Heart right ventricle (tissue), 16 donors: ENCODE data around the gene VTI1A. TPM values are rescaled to one million over a fixed set of nuclear protein-coding genes. Genes with fewer than 3 reads are reported as not detected.
A peak's percentile ranks its signal among the peaks of the same experiment; 100 is the strongest.

Experiments used
- ATAC-seq, 8 donors: fragments of 200-7000 bp; cut with Tn5 transposase; one replicate each; pipeline ENCODE4 v1.9.1; 2020; ENCODE audit warnings: mild to moderate bottlenecking in 8 of 8, moderate library complexity in 8 of 8, moderate number of reproducible peaks in 1 of 8
- DNase-seq, 2 donors: peaks; one replicate each; pipeline ENCODE4 v3.0.0-alpha.2; 2020
- H3K27ac ChIP-seq, 10 donors: fragments of 200-600 bp; sonication (generic) in 2 of 10; one replicate each; pipeline versions ENCODE4 v1.5.0 to v1.8.0; 2020 to 2022; ENCODE audit warnings: mild to moderate bottlenecking in 3 of 10
- H3K27me3 ChIP-seq, 7 donors: fragments of 200-600 bp; one replicate each; pipeline ENCODE4 v1.8.0; 2021 to 2022; ENCODE audit warnings: mild to moderate bottlenecking in 2 of 7
- H3K36me3 ChIP-seq, 9 donors: fragments of 200-600 bp; sonication (generic) in 1 of 9; one replicate each; pipeline versions ENCODE4 v1.5.0 to v1.8.0; 2020 to 2022; ENCODE audit warnings: mild to moderate bottlenecking in 2 of 9
- H3K4me1 ChIP-seq, 9 donors: fragments of 200-600 bp; sonication (generic) in 1 of 9; one replicate each; pipeline versions ENCODE4 v1.5.0 to v1.8.0; 2020 to 2022; ENCODE audit warnings: mild to moderate bottlenecking in 4 of 9
- H3K4me3 ChIP-seq, 10 donors: fragments of 200-600 bp; sonication (generic) in 2 of 10; one replicate each; pipeline versions ENCODE4 v1.5.0 to v1.8.0; 2020 to 2022; ENCODE audit warnings: mild to moderate bottlenecking in 7 of 10, moderate library complexity in 2 of 10
- H3K9me3 ChIP-seq, 11 donors: fragments of 200-600 bp in 10 of 11; sonication (generic) in 2 of 11; one replicate each; pipeline versions ENCODE4 v1.5.0 to v1.8.0; 2013 to 2022; ENCODE audit warnings: mild to moderate bottlenecking in 2 of 11, control low read depth in 1 of 11, moderate library complexity in 1 of 11
- CTCF ChIP-seq, 9 donors: fragments of 200-600 bp; sonication (generic) in 2 of 9; IDR thresholded peaks; one replicate each; pipeline versions ENCODE4 v1.5.0 to v1.8.0; 2021 to 2022; ENCODE audit warnings: antibody characterized with exemption in 9 of 9, mild to moderate bottlenecking in 5 of 9, moderate library complexity in 1 of 9
- WGBS, 2 donors: extraction: QIAGEN DNeasy Blood & Tissue Kit; methylation state at CpG; one replicate each; pipeline ENCODE4 v1.1.7; 2013; ENCODE audit warnings: inconsistent platforms in 1 of 2; 5-methylcytosine and 5-hydroxymethylcytosine counted together
- intact Hi-C, 10 donors: fragments of 100-400 bp; cut with DNase I; formaldehyde crosslinking; loops; one replicate each; pipeline versions ENCODE4 v1.11.1 to v1.14.2; 2022
- polyA plus RNA-seq, 2 donors: library from polyadenylated mRNA; stranded (reverse); fragments of 200-250 nt; gene quantifications; one replicate each; pipeline ENCODE4 v1.2.3, GENCODE V29; 2013
- total RNA-seq, 10 donors: library from RNA; stranded (reverse); fragmentation: NEBNext Ultra II Directional in 3 of 10; extraction: Animal tissue kit (Norgen Biotek cat#: 25700) in 3 of 10; gene quantifications; one replicate each; pipeline versions ENCODE4 v1.2.1 to v1.2.4, GENCODE V29; 2021 to 2023
- donor health status: Arrhythmogenic right ventricular cardiomyopathy.
- donor health status: ischemic (EF 13 %, LVEDD 7.1; RV severe dilation, severe dysfunction).
- donor health status: healthy with polysubstance abuse.
- donor health status: DM: no; HTN: yes; CAD: no.
- donor health status: DM: no; HTN: no; CAD: no.
- donor health status: ischemic (EF 25% LVEDD 6.9; RV normal size, moderate dysfunction).
- donor health status: ischemic (EF 25% LVEDD 5.7; RV mildly dilated, moderate dysfunction).
- donor health status: healthy.
- donor health status: DM: yes; HTN: yes; CAD: no.
- donor health status: Ischemic cardiomyopathy.
- donor health status: ischemic (EF 35%, LVEDD 5.7; RV mildly dilated, moderate dysfunction).
- donor health status: nonischemic (EF 11% LVEDD 7.7; RV severe dilation, severe dysfunction).
- donor health status: DM: yes; HTN: yes; CAD: no.
- donor health status: PGD.
- donor health status: ischemic (EF 29% LVEDD 5.4; RV normal size, mild dysfunction).
- donor health status: nonischemic (EF 23%, LVEDD 6.1; RV moderate dilation, normal function).

VTI1A gene
- total and polyA plus RNA-seq, 12 donors = 6.2 to 24.5 (median 20.6) TPM

GRCh38 chr10:112783351-112784021 is 336.5 kb downstream of the VTI1A start:
- H3K27me3 ChIP-seq = no peaks in the 10 kb centered on the region
- DNase-seq (peak; percentile 7 to 18), ATAC-seq (peak in 3 of 8 donors; percentile 40 to 59 (median 40))
- H3K27ac ChIP-seq = peak overlapping the region in 2 of 10 donors; percentile 0 to 13
- H3K4me3 ChIP-seq = no peak overlapping the region
- peaks cover 0 to 2% (median 0%) of the 10 kb centered on the region in 11 donors for H3K9me3 ChIP-seq
- 75 to 79% methylated on average over 14 of the region's 14 CpGs for WGBS, 2 donors
- TF ChIP-seq CTCF (IDR thresholded peaks at IDR 0.05) = no peak
- intact Hi-C loops = no loop called here
- no peaks in the 10 kb centered on the region for H3K36me3 ChIP-seq
- peaks cover 0 to 3% (median 0%) of the 10 kb centered on the region in 9 donors for H3K4me1 ChIP-seq

- no peak for TF ChIP-seq CTCF (IDR thresholded peaks at IDR 0.05)
- H3K27me3 ChIP-seq = no peaks in the 10 kb centered on the region
- no peaks in the 10 kb centered on the region for H3K4me1 ChIP-seq
- ATAC-seq (no peak), DNase-seq (no peak)
- WGBS, 2 donors = 74 to 75% methylated on average over 8 of the region's 8 CpGs
- peaks cover 0 to 8% (median 2%) of the 10 kb centered on the region in 11 donors for H3K9me3 ChIP-seq
- intact Hi-C loops = no loop called here
- peak overlapping the region in 2 of 10 donors; percentile 0 to 13 for H3K27ac ChIP-seq
- no peaks in the 10 kb centered on the region for H3K36me3 ChIP-seq
- H3K4me3 ChIP-seq = no peak overlapping the region
These were observed 337.0 kb downstream of the VTI1A start for GRCh38 chr10:112784022-112784461.

GRCh38 chr10:112785089-112785488 is 338.1 kb downstream of the VTI1A start:
- intact Hi-C loops = no loop called here
- H3K4me3 ChIP-seq = no peak overlapping the region
- H3K4me1 ChIP-seq = no peaks in the 10 kb centered on the region
- no peak overlapping the region for H3K27ac ChIP-seq
- H3K36me3 ChIP-seq = no peaks in the 10 kb centered on the region
- peaks cover 0 to 15% (median 6%) of the 10 kb centered on the region in 11 donors for H3K9me3 ChIP-seq
- H3K27me3 ChIP-seq = no peaks in the 10 kb centered on the region
- no peak for ATAC-seq
- DNase-seq = no peak
- TF ChIP-seq CTCF (IDR thresholded peaks at IDR 0.05) = no peak

GRCh38 chr10:112789248-112789647 is 342.2 kb downstream of the VTI1A start:
- Histone ChIP-seq H3K27ac (no peak overlapping the region), H3K4me1 (peaks cover 0 to 15% (median 6%) of the 10 kb centered on the region in 9 donors), H3K4me3 (no peak overlapping the region), H3K36me3 (no peaks in the 10 kb centered on the region), H3K27me3 (no peaks in the 10 kb centered on the region), H3K9me3 (peaks cover 0 to 15% (median 6%) of the 10 kb centered on the region in 11 donors)
- TF ChIP-seq CTCF (IDR thresholded peaks at IDR 0.05) = no peak
- intact Hi-C loops = no loop called here
- no peak for ATAC-seq
- DNase-seq = no peak
